H1 (cell line): Measurements from ENCODE around the gene OR12D2. TPM values are rescaled to one million over a fixed set of nuclear protein-coding genes. Genes with fewer than 3 reads are reported as not detected.

Experiments
- CTCF ChIA-PET: fragments of 300-600 bp; sonication (Branson Sonifier 250); formaldehyde crosslinking; loops from one replicate; lab custom pipeline; 2021; ENCODE audit not compliant: partially characterized antibody; lab: Charles Lee
- POLR2A ChIA-PET: fragments of 300-600 bp; sonication (Branson Sonifier 250); formaldehyde crosslinking; loops from one replicate; lab custom pipeline; 2021; ENCODE audit warnings: inconsistent platforms; ENCODE audit not compliant: partially characterized antibody; lab: Charles Lee
- DNase-seq, 2 experiments: peaks; one replicate each; pipeline versions ENCODE4 v3.0.0 to v3.0.0-alpha.2; 2010 to 2022; ENCODE audit warnings: low spot score in 2 of 2, low read depth in 1 of 2, mixed read lengths in 1 of 2
- FAIRE-seq: peaks from 2 replicates; lab custom pipeline; 2011; peaks lifted over from hg19 to GRCh38; lab: Jason Lieb, UNC
- H2AFZ ChIP-seq: 2 replicates; pipeline ENCODE4 v1.8.1; 2012; ENCODE audit warnings: low read length, inconsistent platforms
- H2AK5ac ChIP-seq: 2 replicates; pipeline ENCODE4 v1.6.1; 2013; ENCODE audit warnings: low read depth, low read length
- H2BK120ac ChIP-seq: replicated peaks from 2 replicates; pipeline ENCODE3; 2013; ENCODE audit warnings: low read depth, low read length, inconsistent platforms
- H2BK12ac ChIP-seq: 2 replicates; pipeline ENCODE4 v1.6.1; 2013; ENCODE audit warnings: low read depth, low read length
- H2BK15ac ChIP-seq: 2 replicates; pipeline ENCODE4 v1.6.1; 2013; ENCODE audit warnings: low read length
- H2BK20ac ChIP-seq: 2 replicates; pipeline ENCODE4 v1.6.1; 2013; ENCODE audit warnings: low read length
- H2BK5ac ChIP-seq: 2 replicates; pipeline ENCODE4 v1.6.1; 2013; ENCODE audit warnings: low read depth, low read length
- H3K14ac ChIP-seq: 2 replicates; pipeline ENCODE4 v1.6.1; 2013; ENCODE audit warnings: inconsistent platforms; ENCODE audit not compliant: insufficient read length
- H3K18ac ChIP-seq: 2 replicates; pipeline ENCODE4 v1.6.1; 2013; ENCODE audit warnings: low read length; ENCODE audit errors: extremely low read depth
- H3K23ac ChIP-seq: 2 replicates; pipeline ENCODE4 v1.6.1; 2013; ENCODE audit warnings: inconsistent platforms; ENCODE audit not compliant: insufficient read length
- H3K23me2 ChIP-seq: 2 replicates; pipeline ENCODE4 v1.6.1; 2013; ENCODE audit warnings: low read depth, low read length
- H3K27ac ChIP-seq: 2 replicates; pipeline ENCODE4 v1.6.1; 2011; ENCODE audit warnings: low read depth, low read length, inconsistent platforms
- H3K27me3 ChIP-seq, 4 experiments: replicated peaks in 1 of 4; 1 replicate in 1 of 4; 2 replicates in 3 of 4; pipeline versions ENCODE4 v1.6.1 to v1.8.1; 2011 to 2013; ENCODE audit warnings: low read length in 3 of 4, mild to moderate bottlenecking in 3 of 4, inconsistent platforms in 2 of 4, mixed read lengths in 2 of 4, moderate library complexity in 1 of 4; ENCODE audit not compliant: control insufficient read depth in 3 of 4, insufficient read depth in 3 of 4; ENCODE audit errors: extremely low read depth in 1 of 4
- H3K36me3 ChIP-seq, 4 experiments: 2 replicates each; pipeline versions ENCODE4 v1.6.1 to v1.8.1; 2011 to 2013; ENCODE audit warnings: mild to moderate bottlenecking in 4 of 4, low read length in 3 of 4, moderate library complexity in 2 of 4, control low read depth in 1 of 4, inconsistent platforms in 1 of 4; ENCODE audit not compliant: insufficient read depth in 4 of 4, control insufficient read depth in 2 of 4
- H3K4ac ChIP-seq: replicated peaks from 2 replicates; pipeline ENCODE3; 2013; ENCODE audit warnings: low read length, low read depth, mixed read lengths, inconsistent platforms; ENCODE audit not compliant: insufficient read length
- H3K4me1 ChIP-seq, 4 experiments: replicated peaks in 1 of 4; 1 replicate in 1 of 4; 2 replicates in 3 of 4; pipeline versions ENCODE4 v1.6.1 to v1.8.1; 2011 to 2013; ENCODE audit warnings: low read length in 3 of 4, inconsistent platforms in 2 of 4, mixed read lengths in 1 of 4; ENCODE audit not compliant: insufficient read depth in 4 of 4, control insufficient read depth in 3 of 4
- H3K4me2 ChIP-seq, 2 experiments: 2 replicates each; pipeline versions ENCODE4 v1.6.1 to v1.8.1; 2011 to 2013; ENCODE audit warnings: low read depth in 2 of 2, low read length in 2 of 2, control low read depth in 1 of 2, inconsistent platforms in 1 of 2, mild to moderate bottlenecking in 1 of 2; ENCODE audit not compliant: insufficient read depth in 1 of 2
- H3K4me3 ChIP-seq, 4 experiments: fragments of 200-600, 300-600 bp in 1 of 4; sonication (generic), shearing (Covaris generic), sonication (Bioruptor Twin) in 1 of 4; 2 replicates each; pipeline versions ENCODE4 v1.5.1 to v1.8.1; 2011 to 2016; ENCODE audit warnings: low read length in 4 of 4, low read depth in 3 of 4, control low read depth in 2 of 4, inconsistent platforms in 2 of 4, mild to moderate bottlenecking in 2 of 4, mixed read lengths in 1 of 4, moderate library complexity in 1 of 4; ENCODE audit not compliant: insufficient read depth in 2 of 4; ENCODE audit errors: extremely low read depth in 1 of 4
- H3K56ac ChIP-seq: replicated peaks from 2 replicates; pipeline ENCODE3; 2013; ENCODE audit warnings: low read depth, mild to moderate bottlenecking, mixed read lengths, low read length, inconsistent platforms; ENCODE audit not compliant: insufficient read length
- H3K79me1 ChIP-seq: 2 replicates; pipeline ENCODE4 v1.6.1; 2013; ENCODE audit warnings: low read depth, low read length, control low read depth
- H3K79me2 ChIP-seq, 2 experiments: 2 replicates each; pipeline versions ENCODE4 v1.6.1 to v1.8.1; 2012 to 2013; ENCODE audit warnings: low read length in 2 of 2, mild to moderate bottlenecking in 2 of 2, inconsistent platforms in 1 of 2; ENCODE audit not compliant: insufficient read depth in 2 of 2, control insufficient read depth in 1 of 2
- H3K9ac ChIP-seq, 4 experiments: replicated peaks in 1 of 4; 1 replicate in 1 of 4; 2 replicates in 3 of 4; pipeline versions ENCODE4 v1.6.1 to v1.8.1; 2011 to 2013; ENCODE audit warnings: low read depth in 3 of 4, low read length in 3 of 4, control low read depth in 2 of 4, mild to moderate bottlenecking in 2 of 4, moderate library complexity in 2 of 4, inconsistent platforms in 1 of 4; ENCODE audit errors: extremely low read depth in 1 of 4
- H3K9me3 ChIP-seq, 2 experiments: 2 replicates each; pipeline versions ENCODE4 v1.6.1 to v1.8.1; 2012 to 2013; ENCODE audit warnings: mild to moderate bottlenecking in 2 of 2, moderate library complexity in 2 of 2, control low read depth in 1 of 2, inconsistent platforms in 1 of 2, low read depth in 1 of 2, low read length in 1 of 2, mixed read lengths in 1 of 2; ENCODE audit not compliant: insufficient read depth in 2 of 2
- H4K20me1 ChIP-seq, 2 experiments: replicated peaks in 1 of 2; 2 replicates each; pipeline versions ENCODE3 to v1.8.1; 2011 to 2013; ENCODE audit warnings: inconsistent platforms in 2 of 2, low read length in 2 of 2, mild to moderate bottlenecking in 1 of 2; ENCODE audit not compliant: insufficient read depth in 2 of 2, control insufficient read depth in 1 of 2
- H4K5ac ChIP-seq: 2 replicates; pipeline ENCODE4 v1.6.1; 2013; ENCODE audit warnings: low read length, low read depth, mixed read lengths, inconsistent platforms; ENCODE audit not compliant: insufficient read length
- H4K8ac ChIP-seq: 2 replicates; pipeline ENCODE4 v1.8.0; 2013; ENCODE audit warnings: mild to moderate bottlenecking, moderate library complexity, low read length, inconsistent platforms; ENCODE audit not compliant: insufficient read depth; ENCODE audit errors: extremely low read depth
- H4K91ac ChIP-seq: replicated peaks from 2 replicates; pipeline ENCODE3; 2013; ENCODE audit warnings: low read length, mixed read lengths, inconsistent platforms; ENCODE audit not compliant: insufficient read length
- BACH1 ChIP-seq: IDR thresholded peaks from 2 replicates; pipeline ENCODE4 v1.6.1; 2012; ENCODE audit warnings: low read length, improper control_type of control experiment
- BCL11A ChIP-seq, 2 experiments: IDR thresholded peaks; one replicate each; pipeline ENCODE4 v1.6.1; 2011; ENCODE audit warnings: low read depth in 2 of 2, low read length in 2 of 2, mild to moderate bottlenecking in 2 of 2
- BRCA1 ChIP-seq: IDR thresholded peaks from 2 replicates; pipeline ENCODE4 v1.6.1; 2012; ENCODE audit warnings: low read depth, low read length, improper control_type of control experiment
- CBX8 ChIP-seq: fragments of 300-800, 300-1000 bp; sonication (generic); IDR thresholded peaks from 2 replicates; pipeline ENCODE4 v1.7.1; 2016; ENCODE audit warnings: low read depth, low read length, borderline replicate concordance
- EGR1 ChIP-seq: IDR thresholded peaks from 2 replicates; pipeline ENCODE4 v1.6.1; 2011; ENCODE audit warnings: low read depth, low read length, borderline replicate concordance
- EP300 ChIP-seq, 2 experiments: IDR thresholded peaks; 1 replicate in 1 of 2; 2 replicates in 1 of 2; pipeline ENCODE4 v1.6.1; 2011 to 2012; ENCODE audit warnings: low read depth in 2 of 2, low read length in 2 of 2, mild to moderate bottlenecking in 2 of 2, borderline replicate concordance in 1 of 2, inconsistent platforms in 1 of 2, moderate library complexity in 1 of 2
- JUND ChIP-seq: IDR thresholded peaks from 2 replicates; pipeline ENCODE4 v1.6.1; 2011; ENCODE audit warnings: mild to moderate bottlenecking, improper control_type of control experiment, low read length
- NANOG ChIP-seq: IDR thresholded peaks from 2 replicates; pipeline ENCODE4 v1.6.1; 2011; ENCODE audit warnings: low read length, low read depth, mild to moderate bottlenecking, inconsistent platforms; ENCODE audit not compliant: insufficient read depth, poor library complexity, severe bottlenecking
- POU5F1 ChIP-seq: IDR thresholded peaks from 2 replicates; pipeline ENCODE4 v1.6.1; 2011; ENCODE audit warnings: low read depth, mild to moderate bottlenecking, low read length, moderate library complexity
- RXRA ChIP-seq: IDR thresholded peaks from 2 replicates; pipeline ENCODE4 v1.6.1; 2011; ENCODE audit warnings: low read depth, mild to moderate bottlenecking, low read length, moderate library complexity; ENCODE audit not compliant: insufficient read depth
- SIX5 ChIP-seq: IDR thresholded peaks from 2 replicates; pipeline ENCODE4 v1.6.1; 2011; ENCODE audit warnings: mild to moderate bottlenecking, low read depth, low read length
- SP2 ChIP-seq: IDR thresholded peaks from 2 replicates; pipeline ENCODE4 v1.6.1; 2012; ENCODE audit warnings: mild to moderate bottlenecking, low read length, inconsistent platforms
- SUZ12 ChIP-seq: fragments of 200-600 bp; sonication (generic); IDR thresholded peaks from 2 replicates; pipeline ENCODE4 v1.6.1; 2012; ENCODE audit warnings: mild to moderate bottlenecking, inconsistent platforms, low read length, moderate library complexity, mixed read lengths
- TAF1 ChIP-seq: IDR thresholded peaks from 2 replicates; pipeline ENCODE4 v1.6.1; 2011; ENCODE audit warnings: mild to moderate bottlenecking, low read depth, low read length
- TCF12 ChIP-seq: IDR thresholded peaks from 2 replicates; pipeline ENCODE4 v1.6.1; 2011; ENCODE audit warnings: low read depth, mild to moderate bottlenecking, low read length
- ZNF274 ChIP-seq: IDR thresholded peaks from 2 replicates; pipeline ENCODE4 v1.7.0; 2012; ENCODE audit warnings: low read length, borderline replicate concordance; ENCODE audit errors: extremely low read depth
- WGBS, 2 experiments: shearing (Covaris generic) in 1 of 2; methylation state at CpG; one replicate each; pipeline versions ENCODE4 v1.1.6 to v1.1.7; 2013 to 2015; ENCODE audit warnings: low lambda C conversion rate in 2 of 2, mixed read lengths in 2 of 2, inconsistent platforms in 1 of 2, low coverage in 1 of 2, missing lambda C conversion rate in 1 of 2; ENCODE audit not compliant: insufficient replicate concordance in 2 of 2, insufficient coverage in 1 of 2, insufficient read length in 1 of 2; ENCODE audit errors: extremely low coverage in 1 of 2, missing lambda C conversion rate in 1 of 2; 5-methylcytosine and 5-hydroxymethylcytosine counted together
- polyA plus RNA-seq, 7 experiments: library from polyadenylated mRNA; depleted of rRNA in 3 of 7; stranded (reverse) in 5 of 7; unstranded in 2 of 7; fragments of >200 nt in 5 of 7; fragments of 200-250 nt in 2 of 7; gene quantifications; 1 replicate in 5 of 7; 2 replicates in 1 of 7; 4 replicates in 1 of 7; pipeline versions ENCODE4 v1.2.1 to v1.2.3, GENCODE V29; 2011 to 2013; ENCODE audit warnings: missing spikeins in 2 of 7, mixed read lengths in 2 of 7
- total RNA-seq: library from RNA; stranded (reverse); fragmentation: NEBNext Ultra II Directional; extraction: Animal tissue kit (Norgen Biotek cat#: 25700); gene quantifications from 2 replicates; pipeline ENCODE4 v1.2.1, GENCODE V29; 2021

OR12D2 gene
- total and polyA plus RNA-seq, 2 of the 8 experiments (the other 6 are each of a cell fraction or from before 2014, with no cell fraction given), result not detected

DNA sequence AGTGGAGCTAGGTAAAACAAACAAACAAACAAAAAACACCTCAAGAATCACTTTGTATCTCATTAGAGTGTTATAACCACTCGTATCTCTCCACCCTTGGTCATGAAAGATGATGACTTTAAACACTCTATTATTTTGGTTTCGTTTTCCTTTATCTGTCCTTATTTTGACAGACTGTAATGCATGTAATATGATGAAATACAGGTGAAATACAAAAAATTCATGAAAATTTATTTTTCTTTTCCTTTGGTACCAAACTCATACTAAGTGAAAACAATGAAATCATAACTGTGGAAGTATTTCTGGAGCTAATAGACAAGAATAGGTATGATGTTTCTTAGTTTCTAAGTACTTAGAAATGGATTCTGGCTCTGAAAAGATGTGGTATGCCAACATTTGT, 4.1 kb downstream of the OR12D2 start:
- no peaks in the 10 kb centered on the region for H3K9me3 ChIP-seq
- H3K4me1 ChIP-seq, result no peaks in the 10 kb centered on the region
- no peak overlapping the region for H3K23ac ChIP-seq
- H2BK12ac ChIP-seq, result no peak overlapping the region
- H3K56ac ChIP-seq, result no peak overlapping the region
- H3K4me2 ChIP-seq, result no peak overlapping the region
- H3K4ac ChIP-seq, result no peak overlapping the region
- H4K20me1 ChIP-seq, result no peaks in the 10 kb centered on the region
- ChIA-PET POLR2A (no interaction called here), CTCF (no interaction called here)
- H3K79me1 ChIP-seq, result no peaks in the 10 kb centered on the region
- H3K4me3 ChIP-seq, result no peak overlapping the region
- no peaks in the 10 kb centered on the region for H3K36me3 ChIP-seq
- no peak overlapping the region for H4K8ac ChIP-seq
- no peak overlapping the region for H3K9ac ChIP-seq
- no peak overlapping the region for H4K5ac ChIP-seq
- WGBS, 2 experiments, result 94% methylated on average over 2 of the region's 2 CpGs; no CpG with 5 or more reads in 1 of the 2 experiments
- no peaks in the 10 kb centered on the region for H3K23me2 ChIP-seq
- H2AK5ac ChIP-seq, result no peak overlapping the region
- H2BK15ac ChIP-seq, result no peak overlapping the region
- H2BK120ac ChIP-seq, result no peak overlapping the region
- H3K27me3 ChIP-seq, result no peaks in the 10 kb centered on the region
- DNase-seq, result no peak
- no peak overlapping the region for H2AFZ ChIP-seq
- H3K18ac ChIP-seq, result no peak overlapping the region
- no peak overlapping the region for H2BK5ac ChIP-seq
- H3K79me2 ChIP-seq, result no peaks in the 10 kb centered on the region
- H3K14ac ChIP-seq, result no peak overlapping the region
- no peak overlapping the region for H4K91ac ChIP-seq
- FAIRE-seq, result no peak
- no peak overlapping the region for H2BK20ac ChIP-seq
- H3K27ac ChIP-seq, result no peak overlapping the region
- TF ChIP-seq EP300 (IDR thresholded peaks at IDR 0.05; ENCODE audit: borderline replicate concordance in 1 of 2, low read depth in 2 of 2, low read length in 2 of 2) (no peak), SUZ12 (no peak), EGR1 (no peak), TCF12 (no peak), TAF1 (no peak), BRCA1 (no peak), BACH1 (no peak), NANOG (no peak), ZNF274 (no peak), SP2 (no peak), CBX8 (no peak), JUND (no peak), RXRA (no peak), POU5F1 (no peak), BCL11A (IDR thresholded peaks at IDR 0.05; ENCODE audit: low read depth in 2 of 2, low read length in 2 of 2) (no peak), SIX5 (no peak)
